GM18502 (cell line): ENCODE results near the gene LHFPL4.
"Not testable (repeated sequence)": the region's sequence is repeated elsewhere in the genome, so short reads cannot be mapped to it uniquely, and the experiment has no call there.

Experiments used
- ATAC-seq: cut with Tn5 transposase; IDR thresholded peaks from one replicate; pipeline ENCODE4 v1.9.1; 2021; ENCODE audit warnings: mild to moderate bottlenecking; ENCODE audit not compliant: unreplicated experiment, poor library complexity

Gene LHFPL4

DNA sequence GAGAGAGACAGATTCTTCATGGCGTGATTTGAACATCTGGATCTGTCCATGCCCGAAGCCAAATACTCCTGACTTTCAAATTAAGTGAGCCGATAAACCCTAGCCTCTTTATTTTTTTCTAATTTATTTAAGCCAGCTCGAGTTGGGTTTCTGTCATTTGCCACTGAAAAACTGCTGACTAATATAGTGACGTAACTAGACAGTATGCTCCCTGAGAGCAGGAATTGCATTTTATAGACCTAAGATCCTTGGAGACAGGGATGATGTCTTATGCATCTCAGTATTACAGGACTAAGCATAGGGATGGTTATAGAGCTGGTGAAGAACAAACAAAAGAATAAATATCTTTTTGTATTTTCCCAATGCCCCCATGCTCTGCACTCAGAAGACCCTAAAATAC, 4.6 kb downstream of the LHFPL4 start:
- no peak for ATAC-seq

DNA sequence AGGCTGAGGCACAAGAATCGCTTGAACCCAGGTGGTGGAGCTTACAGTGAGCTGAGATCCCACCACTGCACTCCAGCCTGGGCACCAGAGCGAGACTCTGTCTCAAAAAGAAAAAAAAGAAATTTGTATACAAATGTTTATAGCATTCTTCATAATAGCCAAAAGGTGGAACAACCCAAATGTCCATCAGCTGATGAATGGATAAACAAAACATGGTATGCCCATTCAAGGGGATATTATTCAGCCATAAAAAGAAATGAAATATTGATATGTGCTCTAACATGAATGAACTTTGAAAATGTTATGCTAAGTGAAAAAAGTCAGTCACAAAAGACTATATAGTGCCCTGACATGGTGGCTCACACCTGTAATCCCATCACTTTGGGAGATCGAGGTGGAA, 11.4 kb downstream of the LHFPL4 start:
- no peak for ATAC-seq

- ATAC-seq: no peak
Measured at GRCh38 chr3:9536212-9536611, 17.4 kb downstream of the LHFPL4 start.

GRCh38 chr3:9534429-9534828, 19.2 kb downstream of the LHFPL4 start:
- ATAC-seq: no peak

DNA sequence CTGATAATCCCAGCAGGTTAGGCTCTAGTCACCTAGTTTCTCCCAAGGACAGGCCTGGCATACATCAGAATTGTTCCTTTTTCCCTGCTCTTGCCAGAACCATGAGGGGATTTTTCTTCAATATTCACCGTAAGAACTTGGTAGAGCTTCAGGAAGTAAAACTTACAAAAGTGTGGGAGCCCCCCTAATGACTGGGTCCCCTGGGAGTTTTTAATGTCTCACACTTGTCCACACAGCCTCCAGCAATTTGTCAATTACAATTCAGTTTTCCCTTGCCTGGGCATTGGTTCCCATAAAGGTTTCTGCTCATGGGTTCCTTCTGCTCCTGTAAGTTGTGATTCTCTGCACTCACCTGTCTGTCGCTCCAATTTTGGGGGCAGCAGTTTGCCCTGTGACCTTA, 28.5 kb downstream of the LHFPL4 start:
- ATAC-seq: no peak

- no peak for ATAC-seq
Measured at GRCh38 chr3:9514956-9515355, 38.7 kb downstream of the LHFPL4 start.

DNA sequence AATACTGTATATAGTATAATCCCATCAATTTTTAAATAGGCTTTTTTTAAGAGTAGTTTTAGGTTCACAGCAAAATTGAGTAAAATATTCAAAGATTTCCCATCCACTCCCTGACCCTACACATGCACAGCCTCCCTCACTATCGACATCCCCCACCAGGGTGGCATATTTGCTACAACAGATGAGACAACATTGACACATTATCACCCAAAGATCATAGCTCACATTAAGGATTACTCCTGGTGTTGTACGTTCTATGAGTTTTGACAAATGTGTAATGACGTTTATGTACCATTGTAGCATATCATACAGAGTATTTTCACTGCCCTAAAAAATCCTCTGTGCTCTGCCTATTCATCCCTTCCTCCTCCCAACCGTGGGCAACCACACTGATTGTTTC, 39.3 kb downstream of the LHFPL4 start:
- ATAC-seq: no peak

DNA sequence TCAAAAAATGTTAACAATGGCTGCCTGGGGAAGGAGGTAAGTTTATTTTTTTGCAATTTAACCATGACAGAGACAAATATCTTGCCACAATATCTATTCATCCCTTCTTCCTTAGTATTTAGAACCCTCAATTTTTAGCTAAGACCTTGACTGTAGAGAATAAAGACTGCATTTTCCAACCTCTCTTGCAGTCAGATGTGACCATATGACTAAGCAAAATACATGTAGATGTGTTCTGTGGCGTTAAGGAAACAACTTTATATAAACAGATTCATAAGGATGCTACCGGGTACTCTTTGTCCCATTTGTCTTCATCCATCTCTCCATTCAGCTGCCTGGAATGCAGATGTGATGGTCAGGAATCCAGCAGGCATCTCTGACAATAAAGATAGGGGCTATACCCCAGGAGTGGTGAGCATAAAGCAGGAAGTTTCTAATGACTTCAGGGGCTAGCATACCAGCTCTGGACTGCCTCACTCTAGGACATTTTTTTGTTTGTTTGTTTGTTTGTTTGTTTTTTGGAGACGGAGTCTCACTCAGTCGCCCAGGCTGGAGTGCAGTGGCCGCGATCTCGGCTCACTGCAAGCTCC, 41.1 kb downstream of the LHFPL4 start:
- no peak for ATAC-seq

DNA sequence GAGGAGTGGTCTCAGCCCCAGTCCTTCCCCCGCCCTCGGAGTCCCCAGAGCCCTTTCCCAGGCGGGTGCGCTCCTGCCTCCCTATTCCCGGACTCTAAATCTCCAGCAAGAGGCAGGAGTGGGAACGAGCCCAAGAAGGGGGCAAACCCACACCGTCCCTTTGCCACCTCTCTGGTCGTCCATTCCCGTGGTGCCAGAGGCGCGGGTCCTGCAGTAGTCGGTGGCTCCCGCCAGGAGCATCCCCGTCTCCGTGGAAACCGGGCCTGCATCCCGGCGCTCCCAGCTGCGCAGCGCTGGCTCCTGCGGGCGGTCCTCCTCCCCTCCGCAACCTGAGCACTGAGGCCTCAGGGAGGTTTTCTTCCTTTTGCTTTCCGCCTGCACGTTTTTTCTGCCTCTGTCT, 44.8 kb downstream of the LHFPL4 start:
- no peak for ATAC-seq

DNA sequence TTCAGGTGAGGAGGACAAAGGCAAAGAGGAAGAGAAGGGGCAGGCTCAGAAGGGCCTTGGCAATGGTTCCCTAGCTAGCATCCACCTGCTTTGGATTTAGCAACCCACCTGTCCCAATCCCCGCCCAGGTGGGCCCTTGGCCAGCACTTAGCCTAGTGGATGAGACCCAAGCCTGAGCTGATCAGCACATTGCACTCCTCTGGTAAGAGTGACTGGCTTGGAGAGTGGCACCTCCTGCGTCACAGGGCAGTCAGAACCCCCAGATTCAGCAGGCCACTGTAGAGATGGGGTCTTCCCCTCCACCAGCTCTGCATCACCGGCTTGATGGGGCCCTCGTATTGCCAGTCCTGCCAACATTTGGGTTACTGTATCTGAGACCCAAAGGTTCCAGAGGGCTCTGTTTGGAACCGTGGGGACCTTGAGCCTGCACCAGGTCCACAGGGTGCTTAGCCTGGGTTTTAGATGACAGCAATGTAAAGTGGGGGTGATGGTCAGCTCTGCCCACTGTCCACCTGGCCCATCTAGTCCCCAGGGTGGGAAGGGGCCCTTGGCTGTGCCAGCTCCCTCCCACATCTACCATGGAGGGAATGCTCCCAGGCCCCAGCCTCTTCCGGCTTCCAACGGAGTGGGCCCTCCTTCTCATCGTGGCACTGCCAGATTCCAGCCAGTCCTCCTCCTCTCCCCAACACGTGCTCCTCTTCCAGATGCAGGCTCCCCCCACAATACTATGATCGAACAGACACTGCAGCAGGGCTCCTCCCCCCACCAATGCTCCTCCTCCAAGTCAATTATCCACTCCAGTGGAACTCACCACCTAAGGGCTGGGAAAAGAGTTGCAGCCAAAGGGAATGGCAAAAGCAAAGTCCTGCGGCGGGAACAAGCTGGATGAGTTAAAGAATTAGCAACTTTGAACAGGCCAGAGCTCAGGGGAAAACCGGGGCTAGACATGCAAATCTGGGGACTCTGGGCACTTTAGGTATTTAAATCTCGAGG, 45.7 kb downstream of the LHFPL4 start:
- ATAC-seq: no peak

GRCh38 chr3:9503283-9503682, 50.3 kb downstream of the LHFPL4 start:
- ATAC-seq: no peak

- no peak for ATAC-seq
Measured at GRCh38 chr3:9501226-9501625, 52.4 kb downstream of the LHFPL4 start.

DNA sequence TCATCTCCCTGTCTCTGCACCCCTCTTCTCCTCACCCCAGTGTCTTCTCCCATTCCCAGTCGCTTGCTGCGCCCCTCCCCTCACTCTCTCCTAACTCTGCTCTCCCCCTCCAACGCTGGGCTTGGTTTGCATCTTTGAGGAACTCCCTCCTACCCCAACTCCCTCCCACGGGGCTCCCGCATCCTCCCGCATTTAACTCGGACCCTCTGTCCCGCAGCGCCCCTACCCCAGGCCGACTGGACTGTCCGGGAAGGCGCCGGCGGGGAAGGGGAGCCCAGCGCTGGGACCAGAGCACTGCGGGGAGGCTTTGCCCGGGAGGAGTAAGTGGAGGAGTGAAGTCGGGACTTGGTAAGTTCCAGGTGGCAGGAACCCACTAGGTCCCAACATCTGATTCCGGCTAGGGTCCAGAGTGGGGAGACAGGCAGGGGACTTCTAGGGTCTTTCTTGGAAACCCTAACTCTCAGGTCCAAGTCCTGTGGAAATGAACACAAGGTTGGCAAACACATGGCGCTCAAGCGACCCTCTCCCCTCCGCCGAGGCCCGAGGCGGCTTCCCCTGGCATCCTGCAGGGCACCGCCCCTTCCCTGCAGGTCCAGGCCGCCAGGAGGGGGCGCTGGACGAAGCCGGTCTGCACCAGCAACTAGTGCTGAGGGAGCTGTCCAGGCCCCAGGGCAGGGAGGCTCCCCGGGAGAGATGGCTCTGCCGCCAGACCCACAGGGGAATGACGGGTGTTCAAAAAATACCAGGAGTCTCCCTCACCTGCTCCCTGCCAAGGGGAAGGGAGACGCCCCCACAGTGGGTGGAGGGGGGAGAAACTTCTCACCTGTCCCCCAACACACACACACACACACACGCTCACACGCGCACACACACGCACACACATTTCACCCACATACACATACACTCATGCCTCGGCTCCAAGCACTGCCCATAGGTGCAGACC, 53.2 kb downstream of the LHFPL4 start:
- ATAC-seq: peak; percentile 43

GRCh38 chr3:9499455-9500107, 54.0 kb downstream of the LHFPL4 start:
- ATAC-seq: no peak

GRCh38 chr3:9498781-9499180, 54.8 kb downstream of the LHFPL4 start:
- ATAC-seq: no peak

DNA sequence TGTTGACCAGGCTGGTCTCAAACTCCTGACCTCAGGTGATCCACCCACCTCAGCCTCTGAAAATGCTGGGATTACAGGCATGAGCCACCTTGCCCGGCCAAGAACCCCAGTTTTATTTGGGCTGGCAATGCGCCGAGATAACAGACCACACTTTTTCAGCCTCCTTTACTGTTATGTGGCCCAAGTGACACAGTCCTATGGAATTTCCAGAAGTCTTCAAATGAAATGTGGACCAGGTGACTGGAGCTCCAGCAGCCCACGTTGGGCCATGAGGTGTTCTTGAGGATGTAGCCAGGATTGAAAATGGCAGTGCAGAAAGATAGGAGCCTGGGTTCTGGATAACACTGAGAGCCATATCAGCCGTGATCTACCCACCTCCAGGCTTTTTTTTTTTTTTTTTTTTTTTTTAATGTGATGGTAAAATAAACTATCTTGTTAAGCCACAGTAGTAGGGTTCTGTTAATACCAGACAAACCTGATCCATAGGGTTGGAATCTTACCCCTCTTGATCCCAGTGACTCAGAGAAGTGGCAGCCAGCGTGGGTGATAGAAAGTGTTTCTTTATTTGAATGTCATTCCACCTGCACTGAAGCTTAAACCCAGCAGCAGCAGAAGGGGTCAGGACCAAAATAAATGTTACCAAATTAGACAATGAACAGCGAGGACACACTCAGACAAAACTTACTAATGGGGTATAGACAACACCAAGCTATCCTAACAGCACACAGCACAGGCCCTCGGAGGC, 55.6 kb downstream of the LHFPL4 start:
- ATAC-seq: no peak

- ATAC-seq: no peak
Measured at GRCh38 chr3:9496893-9497292, 56.7 kb downstream of the LHFPL4 start.

DNA sequence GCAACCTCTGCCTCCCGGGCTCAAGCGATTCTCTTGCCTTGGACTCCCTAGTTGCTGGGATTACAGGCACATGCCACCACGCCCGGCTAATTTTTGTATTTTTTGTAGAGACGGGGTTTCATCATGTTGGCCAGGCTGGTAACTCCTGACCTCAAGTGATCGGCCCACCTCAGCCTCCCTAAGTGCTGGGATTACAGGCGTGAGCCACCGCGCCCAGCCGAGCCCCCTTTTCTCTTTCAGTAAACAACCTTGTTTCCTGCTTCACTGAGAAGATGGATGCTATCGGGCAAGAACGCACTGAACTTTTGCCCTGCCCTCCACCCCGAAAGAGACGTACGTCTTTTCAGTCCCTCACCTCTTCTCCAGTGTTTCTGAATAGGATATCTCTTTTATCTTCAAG, 59.6 kb downstream of the LHFPL4 start:
- ATAC-seq: not testable (repeated sequence)

DNA sequence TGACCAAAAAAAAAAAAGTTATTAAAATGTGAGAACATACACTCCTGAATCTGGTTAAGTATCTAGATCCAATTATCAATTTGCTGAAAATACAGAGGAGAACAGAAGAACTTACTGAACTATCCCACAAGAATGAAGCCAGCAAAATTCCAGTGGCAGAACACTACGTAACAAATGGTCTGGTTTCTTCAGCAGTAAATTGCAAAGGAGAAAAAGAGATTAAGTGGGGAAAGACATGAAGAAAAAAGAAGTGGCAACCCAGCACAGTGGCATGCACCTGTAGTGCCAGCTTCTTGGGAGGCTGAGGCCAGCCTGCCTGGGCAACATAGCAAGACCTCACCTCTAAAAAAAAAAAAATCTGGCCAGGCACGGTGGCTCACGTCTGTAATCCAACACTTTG, 62.1 kb downstream of the LHFPL4 start:
- ATAC-seq: no peak
